Measurements from ENCODE around the gene ACACA. TPM values are rescaled to one million over a fixed set of nuclear protein-coding genes. Genes with fewer than 3 reads are reported as not detected.

The ACACA gene
- total RNA-seq, 4 donors from 2014 or later = 40.5 to 64.1 (median 51.8) TPM

DNA sequence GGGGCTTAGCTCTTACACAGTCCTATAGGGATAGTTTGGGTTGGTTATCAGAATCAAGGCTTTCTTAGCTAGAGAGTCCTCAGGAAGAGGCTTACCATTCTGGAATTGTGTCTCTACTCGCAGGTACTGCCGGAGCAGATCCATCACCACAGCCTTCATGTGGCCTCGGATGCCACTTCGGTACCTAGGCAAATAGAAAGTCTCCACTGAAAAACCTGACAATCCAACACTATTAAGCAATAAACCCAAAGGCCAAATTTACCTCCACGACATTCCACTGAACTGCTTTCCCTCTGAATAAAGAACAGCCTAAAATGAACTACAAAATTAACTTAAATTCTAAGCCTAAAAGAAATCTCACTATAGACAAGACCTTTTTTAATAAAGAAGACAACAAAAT is 166.3 kb downstream of the ACACA start:
- H3K4me3 ChIP-seq = no peak overlapping the region
- H3K27me3 ChIP-seq = no peaks in the 10 kb centered on the region
- ATAC-seq = no peak
- H3K27ac ChIP-seq = no peak overlapping the region
- TF ChIP-seq, protein P1, sequence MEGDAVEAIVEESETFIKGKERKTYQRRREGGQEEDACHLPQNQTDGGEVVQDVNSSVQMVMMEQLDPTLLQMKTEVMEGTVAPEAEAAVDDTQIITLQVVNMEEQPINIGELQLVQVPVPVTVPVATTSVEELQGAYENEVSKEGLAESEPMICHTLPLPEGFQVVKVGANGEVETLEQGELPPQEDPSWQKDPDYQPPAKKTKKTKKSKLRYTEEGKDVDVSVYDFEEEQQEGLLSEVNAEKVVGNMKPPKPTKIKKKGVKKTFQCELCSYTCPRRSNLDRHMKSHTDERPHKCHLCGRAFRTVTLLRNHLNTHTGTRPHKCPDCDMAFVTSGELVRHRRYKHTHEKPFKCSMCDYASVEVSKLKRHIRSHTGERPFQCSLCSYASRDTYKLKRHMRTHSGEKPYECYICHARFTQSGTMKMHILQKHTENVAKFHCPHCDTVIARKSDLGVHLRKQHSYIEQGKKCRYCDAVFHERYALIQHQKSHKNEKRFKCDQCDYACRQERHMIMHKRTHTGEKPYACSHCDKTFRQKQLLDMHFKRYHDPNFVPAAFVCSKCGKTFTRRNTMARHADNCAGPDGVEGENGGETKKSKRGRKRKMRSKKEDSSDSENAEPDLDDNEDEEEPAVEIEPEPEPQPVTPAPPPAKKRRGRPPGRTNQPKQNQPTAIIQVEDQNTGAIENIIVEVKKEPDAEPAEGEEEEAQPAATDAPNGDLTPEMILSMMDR (IDR thresholded peaks at IDR 0.05) = no peak
- TF ChIP-seq POLR2A (IDR thresholded peaks at IDR 0.05) (no peak), EP300 (IDR thresholded peaks at IDR 0.05) (no peak), POLR2AphosphoS5 (IDR thresholded peaks at IDR 0.05) (no peak)
- H3K4me1 ChIP-seq = no peaks in the 10 kb centered on the region
- H3K36me3 ChIP-seq = peaks cover 0 to 98% of the 10 kb centered on the region in 2 donors
- H3K9me3 ChIP-seq = no peaks in the 10 kb centered on the region
- WGBS, 2 donors (ENCODE audit: low coverage in 1 of 2) = 85 to 93% methylated on average over 2 to 4 of the region's 5 CpGs

DNA sequence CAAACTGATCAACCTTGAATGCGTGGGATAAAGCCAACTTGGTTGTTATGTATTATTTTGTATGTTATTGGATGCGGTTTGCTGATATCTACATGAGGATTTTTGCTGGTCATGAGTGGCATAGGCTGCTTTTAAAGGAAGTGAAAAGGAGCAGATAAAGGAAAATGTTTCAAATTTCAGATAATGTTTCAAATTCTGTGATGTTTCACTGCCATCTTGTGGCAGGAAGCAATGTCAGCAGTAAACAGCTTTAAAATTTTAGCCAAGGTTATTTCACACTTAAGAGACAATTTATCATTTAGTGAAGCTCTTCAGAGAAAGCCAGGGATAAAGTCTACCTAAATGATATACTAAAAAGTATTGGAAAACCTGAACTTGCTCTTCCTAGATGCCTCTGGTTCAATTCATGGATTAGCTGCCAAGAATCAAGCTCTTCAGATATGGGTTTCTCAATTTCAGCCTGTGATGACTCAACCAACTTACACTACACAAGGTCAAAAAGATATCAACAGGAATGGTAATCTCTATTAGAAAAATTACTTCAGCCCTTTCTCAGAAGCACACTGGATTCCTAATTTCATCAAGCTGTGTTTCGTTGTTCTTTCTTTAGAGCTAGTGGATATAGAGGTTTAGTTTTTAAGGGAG is 166.8 kb downstream of the ACACA start:
- no peaks in the 10 kb centered on the region for H3K9me3 ChIP-seq
- no peak overlapping the region for H3K27ac ChIP-seq
- WGBS, 2 donors (ENCODE audit: low coverage in 1 of 2) = 78 to 90% methylated on average over 2 to 3 of the region's 3 CpGs
- H3K36me3 ChIP-seq = peaks cover 0 to 98% of the 10 kb centered on the region in 2 donors
- no peaks in the 10 kb centered on the region for H3K27me3 ChIP-seq
- no peaks in the 10 kb centered on the region for H3K4me1 ChIP-seq
- ATAC-seq = no peak
- TF ChIP-seq POLR2AphosphoS5 (IDR thresholded peaks at IDR 0.05) = no peak
- no peak for TF ChIP-seq EP300 (IDR thresholded peaks at IDR 0.05)
- TF ChIP-seq, protein P1 (IDR thresholded peaks at IDR 0.05) = peak; percentile 13 to 53 (median 38)
- H3K4me3 ChIP-seq = no peak overlapping the region

DNA sequence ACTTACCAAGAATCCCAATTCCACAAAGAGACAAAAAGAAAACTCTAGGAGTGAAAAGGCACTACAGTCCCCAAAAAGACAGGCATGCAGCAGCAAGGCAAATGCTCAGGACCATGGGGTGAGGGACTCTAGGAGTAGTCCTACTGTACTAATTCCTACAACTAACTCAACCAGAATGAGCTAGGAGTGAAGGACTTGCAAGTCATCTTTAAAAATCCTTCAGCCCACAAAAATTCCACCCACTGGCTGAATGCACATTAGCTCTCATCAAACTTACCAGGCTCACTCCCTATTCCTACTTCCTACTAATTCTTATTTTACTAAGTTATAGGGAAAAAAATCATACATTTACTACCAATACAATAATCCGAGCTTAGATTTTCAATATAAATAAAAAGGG is 172.5 kb downstream of the ACACA start:
- ATAC-seq = no peak
- Histone ChIP-seq H3K27me3 (no peaks in the 10 kb centered on the region), H3K9me3 (no peaks in the 10 kb centered on the region), H3K4me1 (no peaks in the 10 kb centered on the region), H3K4me3 (no peak overlapping the region), H3K27ac (no peak overlapping the region), H3K36me3 (peaks cover 0 to 96% of the 10 kb centered on the region in 2 donors)
- no peak for TF ChIP-seq POLR2AphosphoS5 (IDR thresholded peaks at IDR 0.05)
- no peak for TF ChIP-seq EP300 (IDR thresholded peaks at IDR 0.05)
- no peak for TF ChIP-seq POLR2A (IDR thresholded peaks at IDR 0.05)
- TF ChIP-seq, protein P1 (IDR thresholded peaks at IDR 0.05) = no peak
- 83 to 87% methylated on average over 1 of the region's 1 CpG for WGBS, 2 donors (ENCODE audit: low coverage in 1 of 2)

DNA sequence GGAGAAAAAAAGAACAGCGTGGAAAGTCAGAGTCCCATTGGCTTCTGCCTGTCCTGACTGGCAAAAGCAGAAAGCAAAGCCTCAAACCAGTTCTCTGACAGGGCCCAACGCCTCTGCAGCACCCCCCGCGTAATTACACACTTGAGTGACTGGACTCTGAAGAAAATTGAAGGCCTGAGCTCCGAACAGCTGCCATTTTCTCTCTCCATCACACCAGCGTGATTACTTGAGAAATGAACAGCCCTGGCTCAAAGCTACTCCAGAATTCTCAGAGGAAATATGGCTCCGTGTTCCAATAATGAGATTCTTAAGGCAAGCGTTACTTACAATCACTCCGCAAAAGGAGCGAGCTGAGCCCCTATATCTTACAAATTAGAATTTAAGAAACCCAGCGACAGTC is 173.6 kb downstream of the ACACA start:
- no peaks in the 10 kb centered on the region for H3K27me3 ChIP-seq
- no peak overlapping the region for H3K27ac ChIP-seq
- H3K4me1 ChIP-seq = no peaks in the 10 kb centered on the region
- TF ChIP-seq EP300 (IDR thresholded peaks at IDR 0.05) (no peak), POLR2A (IDR thresholded peaks at IDR 0.05) (no peak), POLR2AphosphoS5 (IDR thresholded peaks at IDR 0.05) (no peak)
- TF ChIP-seq, protein P1 (IDR thresholded peaks at IDR 0.05) = no peak
- H3K4me3 ChIP-seq = no peak overlapping the region
- no peaks in the 10 kb centered on the region for H3K9me3 ChIP-seq
- H3K36me3 ChIP-seq = peaks cover 0 to 93% of the 10 kb centered on the region in 2 donors
- no peak for ATAC-seq
- 96 to 99% methylated on average over 7 to 11 of the region's 11 CpGs for WGBS, 2 donors (ENCODE audit: low coverage in 1 of 2)

DNA sequence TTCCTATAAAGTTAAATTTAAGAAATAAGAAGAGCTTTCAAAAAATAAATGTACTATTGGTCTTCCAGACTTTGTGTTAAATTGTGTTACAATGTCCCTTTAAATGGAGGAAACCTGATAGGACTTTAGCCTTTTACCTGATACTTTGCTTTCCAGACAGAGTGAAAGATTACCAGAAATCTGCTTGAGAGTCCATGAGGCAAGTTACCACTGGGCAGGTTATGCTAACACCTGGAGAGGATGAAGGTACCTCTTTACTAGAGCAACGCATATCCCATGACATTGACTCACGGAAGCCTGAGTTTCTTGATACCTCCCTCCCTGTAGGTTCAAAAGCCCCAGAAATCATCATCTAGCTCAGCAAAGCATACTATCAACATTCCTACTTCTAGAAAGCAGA is 174.7 kb downstream of the ACACA start:
- no peak overlapping the region for H3K4me3 ChIP-seq
- ATAC-seq = no peak
- H3K4me1 ChIP-seq = no peaks in the 10 kb centered on the region
- TF ChIP-seq POLR2AphosphoS5 (IDR thresholded peaks at IDR 0.05) (no peak), EP300 (IDR thresholded peaks at IDR 0.05) (no peak), POLR2A (IDR thresholded peaks at IDR 0.05) (no peak)
- TF ChIP-seq, protein P1 (IDR thresholded peaks at IDR 0.05) = no peak
- H3K27ac ChIP-seq = no peak overlapping the region
- H3K9me3 ChIP-seq = no peaks in the 10 kb centered on the region
- H3K36me3 ChIP-seq = peaks cover 0 to 81% of the 10 kb centered on the region in 2 donors
- no peaks in the 10 kb centered on the region for H3K27me3 ChIP-seq
- WGBS, 2 donors (ENCODE audit: low coverage in 1 of 2) = 100% methylated on average over 2 of the region's 2 CpGs; no CpG with 5 or more reads in 1 of the 2 donors
